Measurements from ENCODE around the gene TRRAP. TPM values are rescaled to one million over a fixed set of nuclear protein-coding genes. Genes with fewer than 3 reads are reported as not detected.

TRRAP gene
- polyA plus RNA-seq, 1 donor from 2014 or later = 12.9 TPM

GRCh38 chr7:98913026-98913425 is 34.7 kb downstream of the TRRAP start:
- no peaks in the 10 kb centered on the region for H3F3A ChIP-seq (ENCODE audit: insufficient read depth, low read length, poor library complexity, severe bottlenecking)
- H2AFZ ChIP-seq (ENCODE audit: low read depth, low read length) = no peak overlapping the region
- H3K27me3 ChIP-seq (ENCODE audit: insufficient read depth, low read depth, low read length) = no peaks in the 10 kb centered on the region
- H3K4me3 ChIP-seq (ENCODE audit: low read length) = no peak overlapping the region
- H3K27ac ChIP-seq (ENCODE audit: low read length) = no peak overlapping the region
- H3K9me3 ChIP-seq (ENCODE audit: low read length) = no peaks in the 10 kb centered on the region
- no peak for TF ChIP-seq POLR2AphosphoS5 (IDR thresholded peaks at IDR 0.05)
- no peak for TF ChIP-seq EP300 (conservative IDR thresholded peaks at IDR 0.05; ENCODE audit: poor library complexity, severe bottlenecking)
- TF ChIP-seq MXI1 (conservative IDR thresholded peaks at IDR 0.05; ENCODE audit: poor library complexity, severe bottlenecking) = no peak
- TF ChIP-seq SMC3 (conservative IDR thresholded peaks at IDR 0.05; ENCODE audit: poor library complexity) = no peak
- TF ChIP-seq EZH2 (IDR thresholded peaks at IDR 0.05; ENCODE audit: borderline replicate concordance, insufficient read depth, low read length, poor library complexity, severe bottlenecking) = no peak
- TF ChIP-seq TAF1 (IDR thresholded peaks at IDR 0.05; ENCODE audit: low read depth) = no peak
- TF ChIP-seq, protein P1, sequence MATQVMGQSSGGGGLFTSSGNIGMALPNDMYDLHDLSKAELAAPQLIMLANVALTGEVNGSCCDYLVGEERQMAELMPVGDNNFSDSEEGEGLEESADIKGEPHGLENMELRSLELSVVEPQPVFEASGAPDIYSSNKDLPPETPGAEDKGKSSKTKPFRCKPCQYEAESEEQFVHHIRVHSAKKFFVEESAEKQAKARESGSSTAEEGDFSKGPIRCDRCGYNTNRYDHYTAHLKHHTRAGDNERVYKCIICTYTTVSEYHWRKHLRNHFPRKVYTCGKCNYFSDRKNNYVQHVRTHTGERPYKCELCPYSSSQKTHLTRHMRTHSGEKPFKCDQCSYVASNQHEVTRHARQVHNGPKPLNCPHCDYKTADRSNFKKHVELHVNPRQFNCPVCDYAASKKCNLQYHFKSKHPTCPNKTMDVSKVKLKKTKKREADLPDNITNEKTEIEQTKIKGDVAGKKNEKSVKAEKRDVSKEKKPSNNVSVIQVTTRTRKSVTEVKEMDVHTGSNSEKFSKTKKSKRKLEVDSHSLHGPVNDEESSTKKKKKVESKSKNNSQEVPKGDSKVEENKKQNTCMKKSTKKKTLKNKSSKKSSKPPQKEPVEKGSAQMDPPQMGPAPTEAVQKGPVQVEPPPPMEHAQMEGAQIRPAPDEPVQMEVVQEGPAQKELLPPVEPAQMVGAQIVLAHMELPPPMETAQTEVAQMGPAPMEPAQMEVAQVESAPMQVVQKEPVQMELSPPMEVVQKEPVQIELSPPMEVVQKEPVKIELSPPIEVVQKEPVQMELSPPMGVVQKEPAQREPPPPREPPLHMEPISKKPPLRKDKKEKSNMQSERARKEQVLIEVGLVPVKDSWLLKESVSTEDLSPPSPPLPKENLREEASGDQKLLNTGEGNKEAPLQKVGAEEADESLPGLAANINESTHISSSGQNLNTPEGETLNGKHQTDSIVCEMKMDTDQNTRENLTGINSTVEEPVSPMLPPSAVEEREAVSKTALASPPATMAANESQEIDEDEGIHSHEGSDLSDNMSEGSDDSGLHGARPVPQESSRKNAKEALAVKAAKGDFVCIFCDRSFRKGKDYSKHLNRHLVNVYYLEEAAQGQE (IDR thresholded peaks at IDR 0.05; ENCODE audit: borderline replicate concordance) = no peak
- no peak for TF ChIP-seq RAD21 (conservative IDR thresholded peaks at IDR 0.05)
- no peak for TF ChIP-seq CTCF (IDR thresholded peaks at IDR 0.05; ENCODE audit: poor library complexity, severe bottlenecking)
- H3K79me2 ChIP-seq (replicated peaks; ENCODE audit: insufficient read depth, low read length) = no peaks in the 10 kb centered on the region
- H4K20me1 ChIP-seq (ENCODE audit: insufficient read depth) = no peaks in the 10 kb centered on the region
- H3K9me2 ChIP-seq (ENCODE audit: insufficient read depth, low read length) = no peaks in the 10 kb centered on the region
- H3K4me2 ChIP-seq (ENCODE audit: low read length) = no peak overlapping the region
- peaks cover 7% of the 10 kb centered on the region for H3K36me3 ChIP-seq (ENCODE audit: insufficient read depth, low read length)
- no peak overlapping the region for H3K9ac ChIP-seq (ENCODE audit: low read length)

- Histone ChIP-seq H4K20me1 (ENCODE audit: insufficient read depth) (no peaks in the 10 kb centered on the region), H3K4me2 (ENCODE audit: low read length) (no peak overlapping the region), H3K27ac (ENCODE audit: low read length) (no peak overlapping the region), H3K9ac (ENCODE audit: low read length) (no peak overlapping the region), H3K79me2 (replicated peaks; ENCODE audit: insufficient read depth, low read length) (no peaks in the 10 kb centered on the region), H3F3A (ENCODE audit: insufficient read depth, low read length, poor library complexity, severe bottlenecking) (no peaks in the 10 kb centered on the region), H3K36me3 (ENCODE audit: insufficient read depth, low read length) (peaks cover 4% of the 10 kb centered on the region), H3K4me3 (ENCODE audit: low read length) (no peak overlapping the region), H3K27me3 (ENCODE audit: insufficient read depth, low read depth, low read length) (no peaks in the 10 kb centered on the region), H3K9me3 (ENCODE audit: low read length) (no peaks in the 10 kb centered on the region), H3K9me2 (ENCODE audit: insufficient read depth, low read length) (no peaks in the 10 kb centered on the region), H2AFZ (ENCODE audit: low read depth, low read length) (no peak overlapping the region)
- TF ChIP-seq EP300 (conservative IDR thresholded peaks at IDR 0.05; ENCODE audit: poor library complexity, severe bottlenecking) = no peak
- no peak for TF ChIP-seq EZH2 (IDR thresholded peaks at IDR 0.05; ENCODE audit: borderline replicate concordance, insufficient read depth, low read length, poor library complexity, severe bottlenecking)
- TF ChIP-seq, protein P1 (IDR thresholded peaks at IDR 0.05; ENCODE audit: borderline replicate concordance) = no peak
- TF ChIP-seq CTCF (IDR thresholded peaks at IDR 0.05; ENCODE audit: poor library complexity, severe bottlenecking) = no peak
- no peak for TF ChIP-seq RAD21 (conservative IDR thresholded peaks at IDR 0.05)
- TF ChIP-seq POLR2AphosphoS5 (IDR thresholded peaks at IDR 0.05) = no peak
- no peak for TF ChIP-seq TAF1 (IDR thresholded peaks at IDR 0.05; ENCODE audit: low read depth)
- TF ChIP-seq SMC3 (conservative IDR thresholded peaks at IDR 0.05; ENCODE audit: poor library complexity) = no peak
- no peak for TF ChIP-seq MXI1 (conservative IDR thresholded peaks at IDR 0.05; ENCODE audit: poor library complexity, severe bottlenecking)
These were observed 35.3 kb downstream of the TRRAP start for GRCh38 chr7:98913612-98914011.

Measured in neural cell (in vitro differentiated cells).